ENCODE data around the gene NEUROG2. TPM values are rescaled to one million over a fixed set of nuclear protein-coding genes. Genes with fewer than 3 reads are reported as not detected.

Gene NEUROG2
- total and polyA plus RNA-seq, 2 of the 8 experiments (the other 6 are each of a cell fraction or from before 2014, with no cell fraction given): 0.03 TPM; not detected in 1

DNA sequence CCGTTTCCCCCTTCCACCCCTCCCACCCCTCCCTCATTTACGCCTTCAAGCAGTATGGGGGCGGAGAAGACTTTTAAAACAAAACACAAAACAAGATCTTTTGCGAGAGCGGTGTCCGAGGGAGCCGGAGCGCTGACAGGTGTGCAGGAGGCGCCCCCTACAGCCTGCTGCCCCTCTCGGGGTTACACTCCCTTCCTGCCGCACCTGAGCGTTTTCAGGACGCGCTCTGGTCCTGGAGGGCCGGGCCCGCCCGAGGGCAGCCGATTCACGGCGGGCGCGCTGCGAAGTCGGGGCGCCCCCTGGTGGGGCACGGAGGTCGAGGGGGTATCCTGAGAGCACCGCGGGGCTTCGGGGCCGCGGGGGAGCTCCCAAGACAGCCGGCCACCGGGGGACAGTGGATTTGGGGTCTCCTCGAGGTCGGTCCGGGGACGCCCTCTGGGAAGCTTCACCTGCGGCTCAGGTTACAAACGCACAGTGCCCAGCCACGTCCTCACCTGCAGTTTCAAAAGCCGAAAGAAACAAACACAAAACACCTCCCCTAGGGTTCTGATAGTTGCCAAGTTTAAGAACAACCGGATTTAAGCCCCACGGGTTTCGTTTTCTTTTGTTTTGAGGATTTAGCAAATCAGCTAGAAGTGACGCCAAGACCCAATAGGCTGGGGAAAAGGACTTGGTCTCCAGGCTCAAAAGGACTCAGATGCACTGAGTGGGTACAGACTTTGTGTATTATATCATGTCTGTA lies 8.0 kb upstream of the NEUROG2 start:
- H3K27me3 ChIP-seq (replicated peaks in 1 of 4; ENCODE audit: control insufficient read depth in 3 of 4, extremely low read depth in 1 of 4, insufficient read depth in 3 of 4, low read length in 3 of 4): peaks cover 40 to 60% (median 47%) of the 10 kb centered on the region in 4 experiments
- DNase-seq (ENCODE audit: low read depth in 1 of 2, low spot score in 2 of 2) (peak; percentile 84 to 98), FAIRE-seq (peak; percentile 72)
- H2AK5ac ChIP-seq (ENCODE audit: low read depth, low read length): no peak overlapping the region
- H3K4me3 ChIP-seq (ENCODE audit: extremely low read depth in 1 of 4, insufficient read depth in 2 of 4, low read depth in 3 of 4, low read length in 4 of 4): peak overlapping the region; percentile 27 to 58 (median 32); a peak in 5 of 8 replicates
- H4K5ac ChIP-seq (ENCODE audit: insufficient read length, low read depth, low read length): no peak overlapping the region
- peak overlapping the region; percentile 74 to 77 for H3K4me2 ChIP-seq (ENCODE audit: insufficient read depth in 1 of 2, low read depth in 2 of 2, low read length in 2 of 2)
- no peak overlapping the region for H3K27ac ChIP-seq (ENCODE audit: low read depth, low read length)
- no peak overlapping the region for H3K14ac ChIP-seq (ENCODE audit: insufficient read length)
- no peaks in the 10 kb centered on the region for H3K36me3 ChIP-seq (ENCODE audit: control insufficient read depth in 2 of 4, insufficient read depth in 4 of 4, low read length in 3 of 4)
- H2BK120ac ChIP-seq (replicated peaks; ENCODE audit: low read depth, low read length): no peak overlapping the region
- no peak overlapping the region for H3K9ac ChIP-seq (replicated peaks in 1 of 4; ENCODE audit: extremely low read depth in 1 of 4, low read depth in 3 of 4, low read length in 3 of 4)
- H3K4ac ChIP-seq (replicated peaks; ENCODE audit: insufficient read length, low read depth, low read length): no peak overlapping the region
- no peaks in the 10 kb centered on the region for H3K79me1 ChIP-seq (ENCODE audit: low read depth, low read length)
- ChIA-PET CTCF (ENCODE audit: partially characterized antibody) (interaction anchor here (0.6 to 7.8 kb wide), 57 partner anchors 11 to 1809 kb away, joined by 3 to 133 read pairs (median 4); partner anchors contain the start of gene TIFA), POLR2A (ENCODE audit: partially characterized antibody) (interaction anchor here (0.9 to 1.2 kb wide), 3 partner anchors 147 to 197 kb away, joined by 3 to 4 read pairs (median 3); no protein-coding TSS in a partner anchor)
- peak overlapping the region; percentile 30; the same call in 1 of the 2 replicates for H2AFZ ChIP-seq (ENCODE audit: low read length)
- no peaks in the 10 kb centered on the region for H3K79me2 ChIP-seq (ENCODE audit: control insufficient read depth in 1 of 2, insufficient read depth in 2 of 2, low read length in 2 of 2)
- WGBS, 2 experiments (ENCODE audit: extremely low coverage in 1 of 2, insufficient coverage in 1 of 2, insufficient read length in 1 of 2, insufficient replicate concordance in 2 of 2, low coverage in 1 of 2, low lambda C conversion rate in 2 of 2, missing lambda C conversion rate in 1 of 2): 2% methylated on average over 31 of the region's 46 CpGs; no CpG with 5 or more reads in 1 of the 2 experiments
- H3K4me1 ChIP-seq (replicated peaks in 1 of 4; ENCODE audit: control insufficient read depth in 3 of 4, insufficient read depth in 4 of 4, low read length in 3 of 4): peaks cover 9 to 18% (median 14%) of the 10 kb centered on the region in 4 experiments; a peak in 6 of 7 replicates
- no peak overlapping the region for H4K8ac ChIP-seq (ENCODE audit: extremely low read depth, insufficient read depth, low read length)
- no peaks in the 10 kb centered on the region for H3K9me3 ChIP-seq (ENCODE audit: insufficient read depth in 2 of 2, low read depth in 1 of 2, low read length in 1 of 2)
- H4K91ac ChIP-seq (replicated peaks; ENCODE audit: insufficient read length, low read length): no peak overlapping the region
- no peak overlapping the region for H3K56ac ChIP-seq (replicated peaks; ENCODE audit: insufficient read length, low read depth, low read length)
- no peak overlapping the region for H2BK20ac ChIP-seq (ENCODE audit: low read length)
- H4K20me1 ChIP-seq (replicated peaks in 1 of 2; ENCODE audit: control insufficient read depth in 1 of 2, insufficient read depth in 2 of 2, low read length in 2 of 2): peaks cover 0 to 6% of the 10 kb centered on the region in 2 experiments
- H3K23ac ChIP-seq (ENCODE audit: insufficient read length): no peak overlapping the region
- H3K18ac ChIP-seq (ENCODE audit: extremely low read depth, low read length): no peak overlapping the region
- peaks cover 9% of the 10 kb centered on the region for H3K23me2 ChIP-seq (ENCODE audit: low read depth, low read length)
- H2BK15ac ChIP-seq (ENCODE audit: low read length): no peak overlapping the region
- no peak overlapping the region for H2BK5ac ChIP-seq (ENCODE audit: low read depth, low read length)
- H2BK12ac ChIP-seq (ENCODE audit: low read depth, low read length): no peak overlapping the region
- TF ChIP-seq ZNF274 (IDR thresholded peaks at IDR 0.05; ENCODE audit: borderline replicate concordance, extremely low read depth, low read length) (no peak), CHD1 (IDR thresholded peaks at IDR 0.05; ENCODE audit: low read depth, low read length) (no peak), CEBPB (IDR thresholded peaks at IDR 0.05; ENCODE audit: low read depth, low read length) (0 out of 2 replicates have a peak, but pooled peaks have one; percentile 1), RNF2 (IDR thresholded peaks at IDR 0.05; ENCODE audit: borderline replicate concordance, low read depth, low read length, missing control alignments, poor library complexity, severe bottlenecking) (no peak), HDAC6 (IDR thresholded peaks at IDR 0.05; ENCODE audit: low read depth, low read length) (no peak), CHD2 (IDR thresholded peaks at IDR 0.05; ENCODE audit: low read length) (no peak), SP4 (IDR thresholded peaks at IDR 0.05; ENCODE audit: low read length) (no peak), KDM5A (IDR thresholded peaks at IDR 0.05; ENCODE audit: low read length) (no peak), TAF1 (IDR thresholded peaks at IDR 0.05; ENCODE audit: low read depth, low read length) (no peak), MAFK (IDR thresholded peaks at IDR 0.05; ENCODE audit: low read depth, low read length) (no peak), BCL11A (IDR thresholded peaks at IDR 0.05; ENCODE audit: low read depth in 2 of 2, low read length in 2 of 2) (no peak)
- TF ChIP-seq, protein P1, sequence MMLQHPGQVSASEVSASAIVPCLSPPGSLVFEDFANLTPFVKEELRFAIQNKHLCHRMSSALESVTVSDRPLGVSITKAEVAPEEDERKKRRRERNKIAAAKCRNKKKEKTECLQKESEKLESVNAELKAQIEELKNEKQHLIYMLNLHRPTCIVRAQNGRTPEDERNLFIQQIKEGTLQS (IDR thresholded peaks at IDR 0.05; ENCODE audit: insufficient read depth, low read depth, low read length): 0 out of 2 replicates have a peak, but pooled peaks have one; percentile 31

Data from H1 (cell line).